Endothelial cell of umbilical vein (primary cell): Measurements from ENCODE around the gene GPR37L1. TPM values are rescaled to one million over a fixed set of nuclear protein-coding genes. Genes with fewer than 3 reads are reported as not detected.

Experiments used
- BruUV-seq: library from RNA; stranded (reverse); fragments of 400-500 nt; replicated peaks from 2 replicates; lab custom pipeline; 2021; lab: Mats Ljungman, UMichigan
- CTCF ChIA-PET: fragments of 300-600, 350-600 bp; sonication (Branson Sonifier 250); formaldehyde crosslinking; loops from one replicate; lab custom pipeline; 2021; ENCODE audit warnings: antibody characterized with exemption, inconsistent platforms; lab: Charles Lee
- POLR2A ChIA-PET: fragments of 300-600, 350-600 bp; sonication (Branson Sonifier 250); formaldehyde crosslinking; loops from one replicate; lab custom pipeline; 2021; ENCODE audit warnings: antibody characterized with exemption, inconsistent platforms; lab: Charles Lee
- DNase-seq: peaks from one replicate; pipeline ENCODE4 v3.0.0-alpha.2; 2011; ENCODE audit warnings: low read depth, low spot score
- FAIRE-seq: peaks from 2 replicates; lab custom pipeline; 2011; peaks lifted over from hg19 to GRCh38; lab: Jason Lieb, UNC
- H2AFZ ChIP-seq: 2 replicates; pipeline ENCODE4 v1.6.0; 2012; ENCODE audit warnings: low read depth, low read length, control low read depth, inconsistent platforms
- H3K27ac ChIP-seq: 2 replicates; pipeline ENCODE4 v1.5.1; 2011; ENCODE audit warnings: low read depth, mild to moderate bottlenecking, control low read depth, low read length, moderate library complexity; ENCODE audit not compliant: insufficient read depth
- H3K27me3 ChIP-seq, 2 experiments: 2 replicates each; pipeline versions ENCODE4 v1.6.0 to v1.6.1; 2011; ENCODE audit warnings: low read length in 2 of 2, mixed read lengths in 1 of 2; ENCODE audit not compliant: control insufficient read depth in 2 of 2, insufficient read depth in 2 of 2
- H3K36me3 ChIP-seq, 2 experiments: 2 replicates in 1 of 2; 3 replicates in 1 of 2; pipeline ENCODE4 v1.5.1; 2011; ENCODE audit warnings: low read length in 2 of 2, mild to moderate bottlenecking in 1 of 2, moderate library complexity in 1 of 2; ENCODE audit not compliant: control insufficient read depth in 2 of 2, insufficient read depth in 2 of 2; ENCODE audit errors: extremely low read depth in 1 of 2
- H3K4me1 ChIP-seq: 3 replicates; pipeline ENCODE4 v1.5.1; 2011; ENCODE audit warnings: mild to moderate bottlenecking, low read length; ENCODE audit not compliant: control insufficient read depth, insufficient read depth; ENCODE audit errors: extremely low read depth
- H3K4me2 ChIP-seq: 2 replicates; pipeline ENCODE4 v1.6.1; 2011; ENCODE audit warnings: low read length, control low read depth, mixed read lengths; ENCODE audit not compliant: insufficient read depth
- H3K4me3 ChIP-seq, 3 experiments: fragments of 200-600 bp in 1 of 3; sonication (generic), shearing (Covaris generic) in 1 of 3; replicated peaks in 1 of 3; 2 replicates each; pipeline ENCODE4 v1.5.1; 2011 to 2016; ENCODE audit warnings: control low read depth in 3 of 3, low read length in 3 of 3, mild to moderate bottlenecking in 2 of 3, inconsistent platforms in 1 of 3, low read depth in 1 of 3, moderate library complexity in 1 of 3; ENCODE audit not compliant: insufficient read depth in 1 of 3
- H3K79me2 ChIP-seq: 2 replicates; pipeline ENCODE4 v1.6.0; 2012; ENCODE audit warnings: low read length, inconsistent platforms; ENCODE audit not compliant: control insufficient read depth, insufficient read depth
- H3K9ac ChIP-seq: replicated peaks from 2 replicates; pipeline ENCODE3; 2011; ENCODE audit warnings: low read length, control low read depth; ENCODE audit not compliant: insufficient read depth; ENCODE audit errors: extremely low read depth
- H3K9me1 ChIP-seq: replicated peaks from 3 replicates; pipeline ENCODE4 v1.6.0; 2011; ENCODE audit warnings: mild to moderate bottlenecking, low read length; ENCODE audit not compliant: control insufficient read depth, insufficient read depth; ENCODE audit errors: extremely low read depth
- H3K9me3 ChIP-seq: replicated peaks from 2 replicates; pipeline ENCODE4 v1.5.1; 2012; ENCODE audit warnings: low read length, inconsistent platforms; ENCODE audit not compliant: control insufficient read depth, insufficient read depth
- H4K20me1 ChIP-seq: replicated peaks from 2 replicates; pipeline ENCODE3; 2011; ENCODE audit warnings: mild to moderate bottlenecking, low read length; ENCODE audit not compliant: control insufficient read depth, insufficient read depth; ENCODE audit errors: extremely low read depth
- EZH2 ChIP-seq: IDR thresholded peaks from 2 replicates; pipeline ENCODE4 v1.6.1; 2012; ENCODE audit warnings: borderline replicate concordance, low read depth, mild to moderate bottlenecking, moderate library complexity, low read length, inconsistent platforms; ENCODE audit not compliant: severe bottlenecking
- FOS ChIP-seq: IDR thresholded peaks from 2 replicates; pipeline ENCODE4 v1.6.1; 2011; ENCODE audit warnings: mild to moderate bottlenecking, low read length, moderate library complexity, borderline replicate concordance; ENCODE audit not compliant: insufficient read depth
- GATA2 ChIP-seq: IDR thresholded peaks from 2 replicates; pipeline ENCODE4 v1.7.0; 2011; ENCODE audit warnings: low read depth, mild to moderate bottlenecking, moderate library complexity, mixed read lengths, low read length; ENCODE audit not compliant: insufficient read length, insufficient read depth
- JUN ChIP-seq: IDR thresholded peaks from 2 replicates; pipeline ENCODE4 v1.6.1; 2011; ENCODE audit warnings: borderline replicate concordance, low read depth; ENCODE audit not compliant: insufficient read length, insufficient read depth
- MYC ChIP-seq: IDR thresholded peaks from one replicate; pipeline ENCODE4 v1.6.1; 2011; ENCODE audit warnings: mild to moderate bottlenecking, low read depth, low read length
- POLR2A ChIP-seq: IDR thresholded peaks from 2 replicates; pipeline ENCODE4 v1.6.1; 2012; ENCODE audit warnings: low read depth, mild to moderate bottlenecking, control low read depth, low read length
- POLR2AphosphoS5 ChIP-seq: IDR thresholded peaks from 2 replicates; pipeline ENCODE4 v1.6.1; 2012; ENCODE audit warnings: low read depth, mild to moderate bottlenecking, control low read depth, low read length, moderate library complexity; ENCODE audit not compliant: insufficient read depth
- dilution Hi-C: fragments of 300-500 bp; cut with MboI; formaldehyde crosslinking; loops from one replicate; pipeline ENCODE4 v1.15.0; 2019; ENCODE audit warnings: low sequenced_read_pairs; ENCODE audit not compliant: extremely low pct_ligation_motif_present
- intact Hi-C: fragments of 100-400 bp; cut with micrococcal nuclease; formaldehyde crosslinking; loops from one replicate; pipeline ENCODE4 v1.10.0; 2022
- polyA plus RNA-seq, 4 experiments: library from polyadenylated mRNA; depleted of rRNA in 3 of 4; stranded (reverse) in 3 of 4; unstranded in 1 of 4; fragments of >200 nt; gene quantifications; 2 replicates each; pipeline versions ENCODE4 v1.2.1 to v1.2.3, GENCODE V29; 2011 to 2012; ENCODE audit warnings: missing spikeins in 1 of 4
- total RNA-seq: library from RNA; stranded (reverse); gene quantifications from 2 replicates; pipeline ENCODE4 v1.2.3, GENCODE V29; 2021
- TF ChIP-seq, protein P1 (sequence below), 2 donors: IDR thresholded peaks; 1 replicate in 1 of 2; 2 replicates in 1 of 2; pipeline ENCODE4 v1.5.1; 2011; ENCODE audit warnings: low read length in 2 of 2, mild to moderate bottlenecking in 2 of 2, moderate library complexity in 2 of 2, control low read depth in 1 of 2, inconsistent platforms in 1 of 2, low read depth in 1 of 2; ENCODE audit not compliant: insufficient read depth in 1 of 2; ENCODE audit errors: extremely low read depth in 1 of 2
- TF ChIP-seq, protein P2 (sequence below): IDR thresholded peaks from 2 replicates; pipeline ENCODE4 v1.6.1; 2011; ENCODE audit not compliant: insufficient read depth, insufficient read length

GPR37L1 gene
- total and polyA plus RNA-seq, 2 donors (not counting 3 experiments of a cell fraction or from before 2014, with no cell fraction given), result not detected

DNA sequence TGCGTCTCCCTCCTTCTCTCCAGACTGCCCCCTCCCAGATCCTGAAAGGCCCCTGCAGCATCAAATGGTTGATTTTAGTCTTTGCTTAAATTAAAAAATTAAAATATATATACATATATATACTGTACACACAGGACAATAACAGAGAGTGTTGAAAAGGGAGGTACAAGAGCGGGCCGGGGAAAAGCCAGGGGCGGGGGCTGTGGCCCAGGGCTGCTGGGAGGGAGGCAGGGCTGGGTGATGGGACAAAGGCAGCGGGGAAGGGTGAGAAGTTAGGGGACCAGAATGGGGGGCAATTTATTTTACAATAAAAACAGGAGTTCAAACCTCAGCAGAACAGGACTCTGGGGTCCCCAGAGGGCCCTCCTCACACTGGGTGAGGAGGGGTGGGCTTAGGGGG lies 11.3 kb downstream of the GPR37L1 start:
- Histone ChIP-seq H3K27ac (no peak overlapping the region), H3K4me3 (no peak overlapping the region), H3K36me3 (peaks cover 9 to 38% of the 10 kb centered on the region in 2 experiments), H3K79me2 (peaks cover 13% of the 10 kb centered on the region), H3K9ac (no peak overlapping the region), H2AFZ (no peak overlapping the region), H3K4me2 (no peak overlapping the region), H4K20me1 (no peaks in the 10 kb centered on the region), H3K27me3 (no peaks in the 10 kb centered on the region), H3K4me1 (no peaks in the 10 kb centered on the region), H3K9me1 (no peaks in the 10 kb centered on the region), H3K9me3 (no peaks in the 10 kb centered on the region)
- CTCF ChIA-PET, result interaction anchor here (1.1 to 3.8 kb wide), 5 partner anchors 8 to 134 kb away, joined by 3 to 31 read pairs (median 18); partner anchors contain the start of gene GPR37L1
- dilution Hi-C loops (no loop called here), intact Hi-C loops (no loop called here)
- POLR2A ChIA-PET, result no interaction called here
- no TSS peak for BruUV-seq
- FAIRE-seq (no peak), DNase-seq (no peak)
- TF ChIP-seq JUN, result no peak
- no peak for TF ChIP-seq MYC
- no peak for TF ChIP-seq POLR2A
- TF ChIP-seq EZH2, result no peak
- TF ChIP-seq POLR2AphosphoS5, result no peak
- TF ChIP-seq, protein P1, sequence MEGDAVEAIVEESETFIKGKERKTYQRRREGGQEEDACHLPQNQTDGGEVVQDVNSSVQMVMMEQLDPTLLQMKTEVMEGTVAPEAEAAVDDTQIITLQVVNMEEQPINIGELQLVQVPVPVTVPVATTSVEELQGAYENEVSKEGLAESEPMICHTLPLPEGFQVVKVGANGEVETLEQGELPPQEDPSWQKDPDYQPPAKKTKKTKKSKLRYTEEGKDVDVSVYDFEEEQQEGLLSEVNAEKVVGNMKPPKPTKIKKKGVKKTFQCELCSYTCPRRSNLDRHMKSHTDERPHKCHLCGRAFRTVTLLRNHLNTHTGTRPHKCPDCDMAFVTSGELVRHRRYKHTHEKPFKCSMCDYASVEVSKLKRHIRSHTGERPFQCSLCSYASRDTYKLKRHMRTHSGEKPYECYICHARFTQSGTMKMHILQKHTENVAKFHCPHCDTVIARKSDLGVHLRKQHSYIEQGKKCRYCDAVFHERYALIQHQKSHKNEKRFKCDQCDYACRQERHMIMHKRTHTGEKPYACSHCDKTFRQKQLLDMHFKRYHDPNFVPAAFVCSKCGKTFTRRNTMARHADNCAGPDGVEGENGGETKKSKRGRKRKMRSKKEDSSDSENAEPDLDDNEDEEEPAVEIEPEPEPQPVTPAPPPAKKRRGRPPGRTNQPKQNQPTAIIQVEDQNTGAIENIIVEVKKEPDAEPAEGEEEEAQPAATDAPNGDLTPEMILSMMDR (IDR thresholded peaks at IDR 0.05; ENCODE audit: extremely low read depth in 1 of 2, insufficient read depth in 1 of 2, low read depth in 1 of 2, low read length in 2 of 2), result no peak
- no peak for TF ChIP-seq GATA2
- TF ChIP-seq FOS, result no peak
- TF ChIP-seq, protein P2, sequence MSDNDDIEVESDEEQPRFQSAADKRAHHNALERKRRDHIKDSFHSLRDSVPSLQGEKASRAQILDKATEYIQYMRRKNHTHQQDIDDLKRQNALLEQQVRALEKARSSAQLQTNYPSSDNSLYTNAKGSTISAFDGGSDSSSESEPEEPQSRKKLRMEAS, result no peak
